Liver (tissue), 9 donors: ENCODE results near the gene ADGRV1. TPM values are rescaled to one million over a fixed set of nuclear protein-coding genes. Genes with fewer than 3 reads are reported as not detected.

ENCODE experiments used
- DNase-seq: peaks from one replicate; pipeline ENCODE4 v3.0.0-alpha.2; 2017; ENCODE audit warnings: low spot score
- H3K27ac ChIP-seq, 2 donors: one replicate each; pipeline ENCODE4 v1.7.0; 2013; ENCODE audit warnings: inconsistent platforms in 2 of 2, low read length in 2 of 2, control low read depth in 1 of 2, low read depth in 1 of 2, mild to moderate bottlenecking in 1 of 2
- H3K27me3 ChIP-seq, 4 donors: one replicate each; pipeline versions ENCODE4 v1.6.1 to v1.7.0; 2013; ENCODE audit warnings: low read length in 3 of 4, inconsistent platforms in 1 of 4, mild to moderate bottlenecking in 1 of 4, moderate library complexity in 1 of 4; ENCODE audit not compliant: control insufficient read depth in 4 of 4, insufficient read depth in 4 of 4
- H3K36me3 ChIP-seq, 4 donors: one replicate each; pipeline versions ENCODE4 v1.6.1 to v1.7.0; 2013; ENCODE audit warnings: low read length in 3 of 4, mild to moderate bottlenecking in 3 of 4, low read depth in 1 of 4, moderate library complexity in 1 of 4; ENCODE audit not compliant: control insufficient read depth in 4 of 4, insufficient read depth in 3 of 4
- H3K4me1 ChIP-seq, 4 donors: one replicate each; pipeline versions ENCODE4 v1.6.1 to v1.7.0; 2013; ENCODE audit warnings: low read length in 3 of 4, mild to moderate bottlenecking in 3 of 4, moderate library complexity in 1 of 4; ENCODE audit not compliant: control insufficient read depth in 4 of 4, insufficient read depth in 4 of 4
- H3K4me3 ChIP-seq, 3 donors: one replicate each; pipeline versions ENCODE4 v1.6.1 to v1.7.0; 2013; ENCODE audit warnings: low read length in 3 of 3, control low read depth in 1 of 3, low read depth in 1 of 3, mild to moderate bottlenecking in 1 of 3
- H3K9ac ChIP-seq, 2 donors: one replicate each; pipeline ENCODE4 v1.7.0; 2013; ENCODE audit warnings: low read length in 2 of 2, mild to moderate bottlenecking in 2 of 2, moderate library complexity in 2 of 2, control low read depth in 1 of 2, low read depth in 1 of 2
- H3K9me3 ChIP-seq, 4 donors: one replicate each; pipeline versions ENCODE4 v1.6.1 to v1.7.0; 2013; ENCODE audit warnings: low read length in 3 of 4; ENCODE audit not compliant: control insufficient read depth in 4 of 4
- CTCF ChIP-seq: fragments of 150-350 bp; IDR thresholded peaks from 2 replicates; pipeline ENCODE4 v1.5.1; 2017; ENCODE audit warnings: improper control_type of control experiment, low read depth, low read length; ENCODE audit not compliant: missing input control
- EGR1 ChIP-seq, 2 donors: IDR thresholded peaks; 2 replicates each; pipeline ENCODE4 v1.6.1; 2016 to 2018; ENCODE audit warnings: antibody characterized with exemption in 2 of 2, low read depth in 2 of 2
- FOXA1 ChIP-seq: IDR thresholded peaks from 2 replicates; pipeline ENCODE4 v1.6.1; 2016; ENCODE audit warnings: antibody characterized with exemption
- FOXA2 ChIP-seq: IDR thresholded peaks from 2 replicates; pipeline ENCODE4 v1.6.1; 2016; ENCODE audit warnings: antibody characterized with exemption
- GABPA ChIP-seq, 2 donors: IDR thresholded peaks in 1 of 2; conservative IDR thresholded peaks in 1 of 2; 2 replicates each; pipeline ENCODE4 v1.6.1; 2016; ENCODE audit warnings: antibody characterized with exemption in 2 of 2, mild to moderate bottlenecking in 1 of 2, moderate library complexity in 1 of 2
- HNF4A ChIP-seq, 2 donors: conservative IDR thresholded peaks; 2 replicates each; pipeline ENCODE4 v1.6.1; 2016; ENCODE audit warnings: antibody characterized with exemption in 2 of 2, mild to moderate bottlenecking in 2 of 2
- HNF4G ChIP-seq: IDR thresholded peaks from 2 replicates; pipeline ENCODE4 v1.6.1; 2016; ENCODE audit warnings: antibody characterized with exemption
- JUND ChIP-seq, 2 donors: IDR thresholded peaks; 2 replicates each; pipeline ENCODE4 v1.6.1; 2016; ENCODE audit warnings: antibody characterized with exemption in 2 of 2
- MAX ChIP-seq: IDR thresholded peaks from 2 replicates; pipeline ENCODE4 v1.6.1; 2016; ENCODE audit warnings: antibody characterized with exemption
- NR2F2 ChIP-seq: IDR thresholded peaks from 2 replicates; pipeline ENCODE4 v1.6.1; 2016; ENCODE audit warnings: antibody characterized with exemption
- RAD21 ChIP-seq, 2 donors: IDR thresholded peaks; 2 replicates each; pipeline ENCODE4 v1.6.1; 2016; ENCODE audit warnings: antibody characterized with exemption in 2 of 2, mild to moderate bottlenecking in 2 of 2
- REST ChIP-seq: IDR thresholded peaks from 2 replicates; pipeline ENCODE4 v1.6.1; 2016; ENCODE audit warnings: antibody characterized with exemption, mild to moderate bottlenecking
- RXRA ChIP-seq, 2 donors: IDR thresholded peaks; 2 replicates each; pipeline ENCODE4 v1.6.1; 2017 to 2018; ENCODE audit warnings: antibody characterized with exemption in 2 of 2, mild to moderate bottlenecking in 1 of 2
- SP1 ChIP-seq: IDR thresholded peaks from 2 replicates; pipeline ENCODE4 v1.6.1; 2018; ENCODE audit warnings: antibody characterized with exemption, mild to moderate bottlenecking
- TAF1 ChIP-seq: conservative IDR thresholded peaks from 2 replicates; pipeline ENCODE4 v1.6.1; 2016; ENCODE audit warnings: antibody characterized with exemption, mild to moderate bottlenecking
- YY1 ChIP-seq: IDR thresholded peaks from 2 replicates; pipeline ENCODE4 v1.6.1; 2016; ENCODE audit warnings: antibody characterized with exemption, mild to moderate bottlenecking
- ZBTB33 ChIP-seq: IDR thresholded peaks from 2 replicates; pipeline ENCODE4 v1.6.1; 2016; ENCODE audit warnings: antibody characterized with exemption
- WGBS: extraction: QIAGEN DNeasy Blood & Tissue Kit; methylation state at CpG from one replicate; pipeline ENCODE4 v1.1.7; 2013; 5-methylcytosine and 5-hydroxymethylcytosine counted together
- polyA plus RNA-seq, 2 donors: library from polyadenylated mRNA; stranded (reverse) in 1 of 2; unstranded in 1 of 2; fragments of 200-250 nt in 1 of 2; fragments of >200 nt in 1 of 2; fragmentation: Nextera tagmentation in 1 of 2; extraction: Ambion mirVana in 1 of 2; gene quantifications; one replicate each; pipeline versions ENCODE4 v1.2.1 to v1.2.3, GENCODE V29; 2013 to 2015
- total RNA-seq, 2 donors: library from RNA; depleted of rRNA; stranded (reverse); fragments of >200 nt; gene quantifications; one replicate each; pipeline ENCODE4 v1.2.3, GENCODE V29; 2014
- TF ChIP-seq, protein P1 (sequence below): IDR thresholded peaks from 2 replicates; pipeline ENCODE4 v1.6.1; 2016; ENCODE audit warnings: antibody characterized with exemption
- donor health status: healthy.
- donor health status: healthy.
- donor health status: healthy.
- donor health status: healthy.
- donor health status: healthy.

The ADGRV1 gene
- total and polyA plus RNA-seq, 4 donors: 5.1 to 15.5 (median 9.6) TPM

DNA sequence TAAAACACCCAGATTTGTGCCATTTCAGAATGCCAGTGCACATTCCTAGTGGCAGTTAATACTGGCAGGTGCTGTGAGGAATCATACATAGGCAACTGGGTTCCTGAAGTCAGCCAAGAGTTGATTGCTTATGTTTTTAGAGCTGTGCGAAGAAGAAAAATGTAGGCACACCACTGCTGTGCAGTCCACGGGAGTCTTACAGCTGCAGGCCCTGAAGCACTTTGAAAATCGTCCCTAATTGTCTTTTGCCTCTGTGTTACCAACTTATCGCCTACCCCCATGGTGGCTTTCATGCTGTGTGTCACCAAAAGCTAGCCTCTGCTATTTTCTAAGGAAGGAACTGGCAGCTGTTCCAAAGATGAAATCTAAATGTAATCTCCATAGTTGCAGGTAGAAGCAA lies 560.6 kb downstream of the ADGRV1 start:
- Histone ChIP-seq H3K4me1 (no peaks in the 10 kb centered on the region), H3K27ac (no peak overlapping the region)
- 93% methylated on average over 4 of the region's 4 CpGs for WGBS

More for the DNA sequence above, 560.6 kb downstream of the ADGRV1 start:
- no peak for DNase-seq
- no peaks in the 10 kb centered on the region for H3K27me3 ChIP-seq
- TF ChIP-seq TAF1: no peak
- no peak for TF ChIP-seq NR2F2
- no peak for TF ChIP-seq CTCF
- TF ChIP-seq GABPA (IDR thresholded peaks at IDR 0.05 in 1 of 2, conservative IDR thresholded peaks at IDR 0.05 in 1 of 2): no peak
- no peak for TF ChIP-seq FOXA1
- no peak for TF ChIP-seq MAX
- TF ChIP-seq YY1: no peak
- TF ChIP-seq EGR1 (IDR thresholded peaks at IDR 0.05; ENCODE audit: low read depth in 2 of 2): no peak
- TF ChIP-seq HNF4G: no peak
- TF ChIP-seq SP1: no peak
- no peak for TF ChIP-seq RAD21 (IDR thresholded peaks at IDR 0.05)
- TF ChIP-seq HNF4A (conservative IDR thresholded peaks at IDR 0.05): no peak
- TF ChIP-seq FOXA2: no peak
- no peak for TF ChIP-seq REST
- TF ChIP-seq, protein P1, sequence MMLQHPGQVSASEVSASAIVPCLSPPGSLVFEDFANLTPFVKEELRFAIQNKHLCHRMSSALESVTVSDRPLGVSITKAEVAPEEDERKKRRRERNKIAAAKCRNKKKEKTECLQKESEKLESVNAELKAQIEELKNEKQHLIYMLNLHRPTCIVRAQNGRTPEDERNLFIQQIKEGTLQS: no peak
- no peak for TF ChIP-seq JUND (IDR thresholded peaks at IDR 0.05)
- no peak for TF ChIP-seq ZBTB33
- TF ChIP-seq RXRA (IDR thresholded peaks at IDR 0.05): no peak
- no peaks in the 10 kb centered on the region for H3K9me3 ChIP-seq
- no peaks in the 10 kb centered on the region for H3K36me3 ChIP-seq
- H3K4me3 ChIP-seq: no peak overlapping the region
- H3K9ac ChIP-seq: no peak overlapping the region
